Tibial nerve (tissue), 3 donors: ENCODE data around the gene TTC22.

Source experiments
- CTCF ChIP-seq, 5 experiments: fragments of 200-600 bp in 3 of 5; fragments of 450-650 bp in 2 of 5; sonication (generic) in 3 of 5; IDR thresholded peaks; one replicate each; pipeline ENCODE4 v1.5.1; 2016 to 2019; ENCODE audit warnings: antibody characterized with exemption in 5 of 5, mild to moderate bottlenecking in 3 of 5, moderate library complexity in 2 of 5
- POLR2A ChIP-seq, 2 donors: fragments of 450-650 bp; IDR thresholded peaks; one replicate each; pipeline ENCODE4 v1.6.1; 2017; ENCODE audit warnings: antibody characterized with exemption in 2 of 2, mild to moderate bottlenecking in 2 of 2, moderate library complexity in 2 of 2

DNA sequence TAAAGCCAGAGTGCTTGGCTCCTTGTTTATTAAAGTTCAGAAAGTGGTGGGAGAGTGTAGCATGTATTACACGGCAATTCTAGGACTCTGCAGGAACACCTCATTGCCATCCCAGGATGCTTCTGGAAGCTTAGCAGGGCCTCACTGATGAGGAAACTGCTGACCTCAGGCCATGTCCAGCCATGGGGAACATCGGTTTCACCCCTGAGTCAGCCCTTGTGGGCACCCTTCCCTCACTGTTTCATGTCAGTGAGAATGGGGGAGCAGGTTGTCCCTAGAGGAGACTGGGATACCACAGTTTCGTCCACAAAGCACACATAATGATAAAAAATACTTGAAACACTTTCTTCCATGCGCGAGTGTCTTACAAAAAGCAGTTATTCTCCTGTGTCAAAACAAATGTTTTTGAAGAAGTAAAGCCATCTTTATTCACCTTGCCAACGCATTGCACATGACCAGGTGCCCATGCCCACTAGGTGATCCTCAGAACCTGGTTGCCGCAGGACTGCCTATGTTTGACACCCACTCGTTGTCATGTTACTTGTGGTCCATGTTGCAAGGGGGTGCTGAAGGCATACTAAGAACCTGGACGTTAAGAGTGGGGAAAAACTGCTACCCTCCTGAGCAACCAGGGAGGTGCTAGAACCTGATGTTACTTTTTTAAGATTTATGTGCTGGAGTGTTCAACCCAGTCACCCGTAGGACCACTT is 41.2 kb upstream of the TTC22 start:
- TF ChIP-seq CTCF (IDR thresholded peaks at IDR 0.05) (no peak), POLR2A (IDR thresholded peaks at IDR 0.05) (no peak)
